ENCODE results near the gene ARFGEF2. TPM values are rescaled to one million over a fixed set of nuclear protein-coding genes. Genes with fewer than 3 reads are reported as not detected.

Gene ARFGEF2
- total RNA-seq, result 10 to 100 TPM; 27.2 to 45.1 (median 35.3) TPM

- peak in 1 of 2 donors; percentile 57 for TF ChIP-seq POLR2A (IDR thresholded peaks at IDR 0.05)
- TF ChIP-seq CTCF (IDR thresholded peaks at IDR 0.05), result peak in 1 of 3 donors; percentile 84
- intact Hi-C loops (cut with DNase I; ENCODE audit: low total_unique reads), result no loop called here
- WGBS, 2 donors, result 0% methylated on average over 34 to 49 of the region's 70 CpGs
Measured at GRCh38 chr20:48921168-48921882, at the start of gene ARFGEF2. ARFGEF2 (plus strand) TSS chr20:48921711; CDS start chr20:48921890, 179 bp downstream.

GRCh38 chr20:48875233-48875913 is 46.1 kb upstream of the ARFGEF2 start:
- no peak for DNase-seq (ENCODE audit: low spot score in 2 of 2)
- H3K4me3 ChIP-seq (ENCODE audit: low read depth, poor library complexity, severe bottlenecking), result no peak overlapping the region
- intact Hi-C loops (cut with DNase I; ENCODE audit: low total_unique reads), result no loop called here
- WGBS, 2 donors, result 66 to 77% methylated on average over 17 of the region's 17 CpGs
- TF ChIP-seq POLR2A (IDR thresholded peaks at IDR 0.05), result no peak

More at GRCh38 chr20:48921168-48921882, at the start of gene ARFGEF2:
- peak within 1 kb of the TSS; percentile 85 for H3K4me3 ChIP-seq (ENCODE audit: low read depth, poor library complexity, severe bottlenecking)
- peak; percentile 90 to 98 for DNase-seq (ENCODE audit: low spot score in 2 of 2)

GRCh38 chr20:48875914-48876240 is 45.6 kb upstream of the ARFGEF2 start:
- 20 to 25% methylated on average over 5 of the region's 5 CpGs for WGBS, 2 donors

GRCh38 chr20:48877304-48877703 is 44.2 kb upstream of the ARFGEF2 start:
- DNase-seq (ENCODE audit: low spot score in 2 of 2), result peak in 1 of 2 donors; percentile 34
- H3K4me3 ChIP-seq (ENCODE audit: low read depth, poor library complexity, severe bottlenecking), result no peak overlapping the region
- 44 to 67% methylated on average over 2 of the region's 2 CpGs for WGBS, 2 donors
- intact Hi-C loops (cut with DNase I; ENCODE audit: low total_unique reads), result no loop called here
- TF ChIP-seq CTCF (IDR thresholded peaks at IDR 0.05) (no peak), POLR2A (IDR thresholded peaks at IDR 0.05) (no peak)

More at GRCh38 chr20:48875914-48876240, 45.6 kb upstream of the ARFGEF2 start:
- no peak overlapping the region for H3K4me3 ChIP-seq (ENCODE audit: low read depth, poor library complexity, severe bottlenecking)
- no peak for TF ChIP-seq CTCF (IDR thresholded peaks at IDR 0.05)
- no peak for TF ChIP-seq POLR2A (IDR thresholded peaks at IDR 0.05)
- intact Hi-C loops (cut with DNase I; ENCODE audit: low total_unique reads), result no loop called here
- peak in 1 of 2 donors; percentile 65 for DNase-seq (ENCODE audit: low spot score in 2 of 2)

GRCh38 chr20:48878534-48879248 is 42.8 kb upstream of the ARFGEF2 start:
- 83 to 92% methylated on average over 10 of the region's 10 CpGs for WGBS, 2 donors
- DNase-seq (ENCODE audit: low spot score in 2 of 2), result no peak
- no peak for TF ChIP-seq POLR2A (IDR thresholded peaks at IDR 0.05)
- no peak for TF ChIP-seq CTCF (IDR thresholded peaks at IDR 0.05)
- no peak overlapping the region for H3K4me3 ChIP-seq (ENCODE audit: low read depth, poor library complexity, severe bottlenecking)
- intact Hi-C loops (cut with DNase I; ENCODE audit: low total_unique reads), result no loop called here

Data from lower leg skin (tissue), 4 donors.